Measurements from ENCODE around the gene ST6GALNAC6.
A peak's percentile ranks its signal among the peaks of the same experiment; 100 is the strongest.

ST6GALNAC6 gene

GRCh38 chr9:127915801-127916719, 16.7 kb upstream of the ST6GALNAC6 start:
- H3K27ac ChIP-seq = 0 out of 2 replicates have a peak overlapping the region, but pooled peaks have one; percentile 15
- TF ChIP-seq CTCF (IDR thresholded peaks at IDR 0.05) (no peak), ZFX (IDR thresholded peaks at IDR 0.05; ENCODE audit: borderline replicate concordance) (no peak)

GRCh38 chr9:127915325-127915752, 15.9 kb upstream of the ST6GALNAC6 start:
- no peak for TF ChIP-seq ZFX (IDR thresholded peaks at IDR 0.05; ENCODE audit: borderline replicate concordance)
- TF ChIP-seq CTCF (IDR thresholded peaks at IDR 0.05) = no peak
- H3K27ac ChIP-seq = 0 out of 2 replicates have a peak overlapping the region, but pooled peaks have one; percentile 15

- H3K27ac ChIP-seq = no peak overlapping the region
- TF ChIP-seq CTCF (IDR thresholded peaks at IDR 0.05) (no peak), ZFX (IDR thresholded peaks at IDR 0.05; ENCODE audit: borderline replicate concordance) (no peak)
These were observed 14.3 kb upstream of the ST6GALNAC6 start for GRCh38 chr9:127913682-127914081.

GRCh38 chr9:127912882-127913281, 13.5 kb upstream of the ST6GALNAC6 start:
- H3K27ac ChIP-seq = no peak overlapping the region
- TF ChIP-seq CTCF (IDR thresholded peaks at IDR 0.05) = no peak
- no peak for TF ChIP-seq ZFX (IDR thresholded peaks at IDR 0.05; ENCODE audit: borderline replicate concordance)

GRCh38 chr9:127912296-127912695, 12.9 kb upstream of the ST6GALNAC6 start:
- H3K27ac ChIP-seq = no peak overlapping the region
- TF ChIP-seq CTCF (IDR thresholded peaks at IDR 0.05) = no peak
- TF ChIP-seq ZFX (IDR thresholded peaks at IDR 0.05; ENCODE audit: borderline replicate concordance) = no peak

- no peak overlapping the region for H3K27ac ChIP-seq
- peak; percentile 42 for TF ChIP-seq CTCF (IDR thresholded peaks at IDR 0.05)
- no peak for TF ChIP-seq ZFX (IDR thresholded peaks at IDR 0.05; ENCODE audit: borderline replicate concordance)
These were observed 11.3 kb upstream of the ST6GALNAC6 start for GRCh38 chr9:127910613-127911205.

- TF ChIP-seq CTCF (IDR thresholded peaks at IDR 0.05) (no peak), ZFX (IDR thresholded peaks at IDR 0.05; ENCODE audit: borderline replicate concordance) (no peak)
- no peak overlapping the region for H3K27ac ChIP-seq
These were observed 10.5 kb upstream of the ST6GALNAC6 start for GRCh38 chr9:127909839-127910273.

All from 22Rv1 (cell line).